Mesendoderm (in vitro differentiated cells): ENCODE measurements around the gene UBR1.
"Not testable (repeated sequence)": the region's sequence is repeated elsewhere in the genome, so short reads cannot be mapped to it uniquely, and the experiment has no call there.

Experiments
- DNase-seq: peaks from one replicate; pipeline ENCODE4 v3.0.0; 2013
- H2AK5ac ChIP-seq: 2 replicates; pipeline ENCODE4 v1.6.1; 2013; ENCODE audit warnings: low read length, inconsistent platforms
- H2BK120ac ChIP-seq: 2 replicates; pipeline ENCODE4 v1.6.1; 2013; ENCODE audit warnings: low read depth, mild to moderate bottlenecking, low read length, moderate library complexity, mixed read lengths
- H2BK15ac ChIP-seq: replicated peaks from 2 replicates; pipeline ENCODE4 v1.6.1; 2013; ENCODE audit warnings: low read depth, mild to moderate bottlenecking, moderate library complexity
- H2BK5ac ChIP-seq: 2 replicates; pipeline ENCODE4 v1.6.1; 2013; ENCODE audit warnings: low read length, inconsistent platforms
- H3K18ac ChIP-seq: 2 replicates; pipeline ENCODE4 v1.6.1; 2013; ENCODE audit warnings: mild to moderate bottlenecking, low read length, mixed read lengths
- H3K23ac ChIP-seq: one replicate; pipeline ENCODE4 v1.6.1; 2013; ENCODE audit warnings: low read length
- H3K27ac ChIP-seq: 2 replicates; pipeline ENCODE4 v1.5.1; 2013; ENCODE audit warnings: low read depth, mild to moderate bottlenecking, inconsistent platforms, low read length, moderate library complexity
- H3K27me3 ChIP-seq: 2 replicates; pipeline ENCODE4 v1.6.1; 2013; ENCODE audit warnings: low read length, control low read depth, mild to moderate bottlenecking, inconsistent platforms; ENCODE audit not compliant: insufficient read depth, poor library complexity
- H3K36me3 ChIP-seq: 2 replicates; pipeline ENCODE4 v1.6.1; 2013; ENCODE audit warnings: low read length, inconsistent platforms; ENCODE audit not compliant: control insufficient read depth, insufficient read depth
- H3K4ac ChIP-seq: one replicate; pipeline ENCODE4 v1.6.1; 2013; ENCODE audit warnings: low read depth, mild to moderate bottlenecking, low read length, moderate library complexity
- H3K4me1 ChIP-seq: 2 replicates; pipeline ENCODE4 v1.6.1; 2013; ENCODE audit warnings: low read depth, low read length, inconsistent platforms; ENCODE audit not compliant: control insufficient read depth
- H3K4me2 ChIP-seq: 2 replicates; pipeline ENCODE4 v1.6.1; 2013; ENCODE audit warnings: low read length
- H3K4me3 ChIP-seq: 2 replicates; pipeline ENCODE4 v1.5.1; 2013; ENCODE audit warnings: mild to moderate bottlenecking, low read length
- H3K56ac ChIP-seq: one replicate; pipeline ENCODE4 v1.6.1; 2013; ENCODE audit warnings: low read length
- H3K79me1 ChIP-seq: 2 replicates; pipeline ENCODE4 v1.6.1; 2013; ENCODE audit warnings: low read length, inconsistent platforms
- H3K79me2 ChIP-seq: 2 replicates; pipeline ENCODE4 v1.6.1; 2013; ENCODE audit warnings: mild to moderate bottlenecking, low read length; ENCODE audit not compliant: control insufficient read depth, insufficient read depth
- H3K9ac ChIP-seq: 2 replicates; pipeline ENCODE4 v1.6.1; 2013; ENCODE audit warnings: low read length, inconsistent platforms
- H4K5ac ChIP-seq: one replicate; pipeline ENCODE4 v1.6.1; 2013; ENCODE audit warnings: low read length
- H4K8ac ChIP-seq: one replicate; pipeline ENCODE4 v1.6.1; 2013; ENCODE audit warnings: low read depth, mild to moderate bottlenecking, control low read depth, low read length, moderate library complexity
- WGBS: extraction: QIAGEN DNeasy Blood & Tissue Kit; methylation state at CpG from one replicate; pipeline ENCODE4 v1.1.7; 2013; ENCODE audit warnings: low lambda C conversion rate, missing lambda C conversion rate; ENCODE audit not compliant: insufficient coverage; ENCODE audit errors: extremely low coverage; 5-methylcytosine and 5-hydroxymethylcytosine counted together

Gene UBR1

GRCh38 chr15:42986693-42987342, 119.0 kb downstream of the UBR1 start:
- no peak for DNase-seq
- H2AK5ac ChIP-seq = no peak overlapping the region
- no peak overlapping the region for H3K27ac ChIP-seq
- H3K9ac ChIP-seq = no peak overlapping the region
- H3K4ac ChIP-seq = no peak overlapping the region
- no peaks in the 10 kb centered on the region for H3K79me2 ChIP-seq
- H3K4me2 ChIP-seq = no peak overlapping the region
- no peaks in the 10 kb centered on the region for H3K27me3 ChIP-seq
- no peak overlapping the region for H4K5ac ChIP-seq
- no peaks in the 10 kb centered on the region for H3K79me1 ChIP-seq
- no peak overlapping the region for H4K8ac ChIP-seq
- WGBS = no CpG with 5 or more reads among the region's 20 CpGs
- H3K23ac ChIP-seq = no peak overlapping the region
- H3K4me3 ChIP-seq = no peak overlapping the region
- no peak overlapping the region for H2BK120ac ChIP-seq
- no peaks in the 10 kb centered on the region for H3K4me1 ChIP-seq
- no peak overlapping the region for H3K18ac ChIP-seq
- no peak overlapping the region for H2BK5ac ChIP-seq
- H2BK15ac ChIP-seq = no peak overlapping the region
- H3K36me3 ChIP-seq = no peaks in the 10 kb centered on the region
- H3K56ac ChIP-seq = no peak overlapping the region

GRCh38 chr15:42984493-42985034, 121.3 kb downstream of the UBR1 start:
- H3K23ac ChIP-seq = no peak overlapping the region
- WGBS = no CpG with 5 or more reads among the region's 1 CpG
- H2BK5ac ChIP-seq = no peak overlapping the region
- H3K27me3 ChIP-seq = no peaks in the 10 kb centered on the region
- no peak overlapping the region for H2BK120ac ChIP-seq
- no peak overlapping the region for H2AK5ac ChIP-seq
- no peak overlapping the region for H3K4me3 ChIP-seq
- no peak overlapping the region for H3K56ac ChIP-seq
- H4K5ac ChIP-seq = no peak overlapping the region
- no peaks in the 10 kb centered on the region for H3K79me1 ChIP-seq
- no peak for DNase-seq
- H3K36me3 ChIP-seq = no peaks in the 10 kb centered on the region
- H3K79me2 ChIP-seq = no peaks in the 10 kb centered on the region
- no peak overlapping the region for H2BK15ac ChIP-seq
- H3K4ac ChIP-seq = no peak overlapping the region
- H4K8ac ChIP-seq = no peak overlapping the region
- no peak overlapping the region for H3K9ac ChIP-seq
- H3K4me2 ChIP-seq = no peak overlapping the region
- H3K27ac ChIP-seq = no peak overlapping the region
- no peaks in the 10 kb centered on the region for H3K4me1 ChIP-seq
- H3K18ac ChIP-seq = no peak overlapping the region

GRCh38 chr15:42979113-42979512, 126.7 kb downstream of the UBR1 start:
- H3K23ac ChIP-seq, H3K79me1 ChIP-seq, H3K18ac ChIP-seq, H2BK120ac ChIP-seq, H4K5ac ChIP-seq, H3K4me3 ChIP-seq, H4K8ac ChIP-seq, H3K56ac ChIP-seq, H3K4ac ChIP-seq, H3K4me1 ChIP-seq, H2BK5ac ChIP-seq, H3K36me3 ChIP-seq, H3K79me2 ChIP-seq, H3K27me3 ChIP-seq, DNase-seq, H2AK5ac ChIP-seq, H3K9ac ChIP-seq, H3K4me2 ChIP-seq, H3K27ac ChIP-seq, H2BK15ac ChIP-seq: not testable (repeated sequence)
- WGBS = no CpG with 5 or more reads among the region's 6 CpGs

- no peak for DNase-seq
- H3K4ac ChIP-seq = no peak overlapping the region
- H3K23ac ChIP-seq = no peak overlapping the region
- H3K27ac ChIP-seq = no peak overlapping the region
- H3K9ac ChIP-seq = no peak overlapping the region
- H3K4me3 ChIP-seq = no peak overlapping the region
- H3K56ac ChIP-seq = no peak overlapping the region
- WGBS = no CpG with 5 or more reads among the region's 2 CpGs
- no peak overlapping the region for H3K18ac ChIP-seq
- H2BK15ac ChIP-seq = no peak overlapping the region
- peaks cover 1% of the 10 kb centered on the region for H3K36me3 ChIP-seq
- H2BK120ac ChIP-seq = no peak overlapping the region
- H2AK5ac ChIP-seq = no peak overlapping the region
- no peaks in the 10 kb centered on the region for H3K79me1 ChIP-seq
- no peak overlapping the region for H4K8ac ChIP-seq
- no peak overlapping the region for H2BK5ac ChIP-seq
- H3K4me1 ChIP-seq = no peaks in the 10 kb centered on the region
- no peak overlapping the region for H4K5ac ChIP-seq
- no peaks in the 10 kb centered on the region for H3K79me2 ChIP-seq
- no peaks in the 10 kb centered on the region for H3K27me3 ChIP-seq
- no peak overlapping the region for H3K4me2 ChIP-seq
These were observed 131.5 kb downstream of the UBR1 start for GRCh38 chr15:42974202-42974862.

GRCh38 chr15:42973114-42973513, 132.7 kb downstream of the UBR1 start:
- Histone ChIP-seq H3K56ac (no peak overlapping the region), H3K18ac (no peak overlapping the region), H3K79me2 (no peaks in the 10 kb centered on the region), H3K4me3 (no peak overlapping the region), H2BK120ac (no peak overlapping the region), H3K27ac (no peak overlapping the region), H3K27me3 (no peaks in the 10 kb centered on the region), H3K4me1 (no peaks in the 10 kb centered on the region), H2BK15ac (no peak overlapping the region), H4K5ac (no peak overlapping the region), H3K79me1 (no peaks in the 10 kb centered on the region), H3K4ac (no peak overlapping the region), H4K8ac (no peak overlapping the region), H3K9ac (no peak overlapping the region), H3K23ac (no peak overlapping the region), H2BK5ac (no peak overlapping the region), H2AK5ac (no peak overlapping the region), H3K4me2 (no peak overlapping the region), H3K36me3 (peaks cover 1% of the 10 kb centered on the region)
- no CpG with 5 or more reads among the region's 4 CpGs for WGBS
- no peak for DNase-seq
